Measurements from ENCODE around the gene CD68.
A peak's percentile ranks its signal among the peaks of the same experiment; 100 is the strongest.
"Not testable (repeated sequence)": the region's sequence is repeated elsewhere in the genome, so short reads cannot be mapped to it uniquely, and the experiment has no call there.

Gene CD68

GRCh38 chr17:7613769-7614424, 34.5 kb downstream of the CD68 start:
- DNase-seq: no peak

GRCh38 chr17:7614425-7615264, 35.2 kb downstream of the CD68 start, which contains the start of gene FXR2:
TSS of gene FXR2 (minus strand) at chr17:7614897. CDS start at chr17:7614532, 365 bp downstream.
- DNase-seq: peak; percentile 97

GRCh38 chr17:7615265-7615747, 35.9 kb downstream of the CD68 start:
- no peak for DNase-seq

- no peak for DNase-seq
Measured at GRCh38 chr17:7618608-7619007, 39.2 kb downstream of the CD68 start.

GRCh38 chr17:7620835-7621234, 41.4 kb downstream of the CD68 start:
- DNase-seq: no peak

GRCh38 chr17:7623661-7624060, 44.2 kb downstream of the CD68 start:
- DNase-seq: no peak

GRCh38 chr17:7625749-7626148, 46.3 kb downstream of the CD68 start:
- not testable (repeated sequence) for DNase-seq

- DNase-seq: no peak
Measured at GRCh38 chr17:7626307-7626706, 46.9 kb downstream of the CD68 start.

- DNase-seq: no peak
Measured at GRCh38 chr17:7626956-7627249, 47.5 kb downstream of the CD68 start.

GRCh38 chr17:7627250-7628121, 48.0 kb downstream of the CD68 start, which contains the start of gene SAT2:
TSS of gene SAT2 (minus strand) at chr17:7627821. CDS start at chr17:7627635, 186 bp downstream.
- DNase-seq: peak; percentile 72

- DNase-seq: no peak
Measured at GRCh38 chr17:7629939-7630571, 50.6 kb downstream of the CD68 start, which contains the start of gene SHBG. TSS of gene SHBG (plus strand) at chr17:7630135. CDS start at chr17:7630173, 38 bp downstream.
